Naive thymus-derived CD8-positive, alpha-beta T cell (primary cell): ENCODE measurements around the gene ENTR1. TPM values are rescaled to one million over a fixed set of nuclear protein-coding genes. Genes with fewer than 3 reads are reported as not detected.
A peak's percentile ranks its signal among the peaks of the same experiment; 100 is the strongest.

ENCODE experiments used
- ATAC-seq, 2 donors: fragments of 150-1000 bp; cut with Tn5 transposase in 1 of 2; sonication (Bioruptor Pico), chemical (Tn5 transposase) in 1 of 2; 1 replicate in 1 of 2; 2 replicates in 1 of 2; pipeline ENCODE4 v1.10.0; 2021; ENCODE audit warnings: mild to moderate bottlenecking in 2 of 2, moderate library complexity in 2 of 2
- POLR2A ChIA-PET: fragments of 350-600 bp; sonication (Branson Sonifier 250); formaldehyde crosslinking; loops from one replicate; lab custom pipeline; 2021; ENCODE audit warnings: antibody characterized with exemption; lab: Charles Lee
- DNase-seq, 10 donors: peaks; one replicate each; pipeline versions ENCODE4 v3.0.0 to v3.0.0-alpha.2; 2020 to 2022
- H3K27ac Mint-ChIP-seq, 10 donors: one replicate each; pipeline ENCODE4 v1.8.0; 2020 to 2022; ENCODE audit warnings: mild to moderate bottlenecking in 10 of 10, mixed read lengths in 10 of 10, moderate library complexity in 4 of 10, inconsistent platforms in 1 of 10
- H3K27me3 Mint-ChIP-seq, 5 donors: one replicate each; pipeline ENCODE4 v1.8.0; 2021 to 2022; ENCODE audit warnings: mixed read lengths in 5 of 5
- H3K36me3 Mint-ChIP-seq, 3 donors: one replicate each; pipeline ENCODE4 v1.8.0; 2020 to 2022; ENCODE audit warnings: mixed read lengths in 3 of 3, mild to moderate bottlenecking in 2 of 3, inconsistent platforms in 1 of 3
- H3K4me1 Mint-ChIP-seq, 4 donors: one replicate each; pipeline ENCODE4 v1.8.0; 2021 to 2022; ENCODE audit warnings: mixed read lengths in 4 of 4
- H3K4me3 Mint-ChIP-seq, 10 donors: one replicate each; pipeline ENCODE4 v1.8.0; 2020 to 2022; ENCODE audit warnings: mild to moderate bottlenecking in 10 of 10, mixed read lengths in 10 of 10, moderate library complexity in 6 of 10, inconsistent platforms in 1 of 10
- H3K9me3 Mint-ChIP-seq, 9 donors: one replicate each; pipeline ENCODE4 v1.8.0; 2020 to 2022; ENCODE audit warnings: mixed read lengths in 9 of 9, mild to moderate bottlenecking in 3 of 9, inconsistent platforms in 1 of 9, moderate library complexity in 1 of 9
- polyA plus RNA-seq, 3 donors: library from polyadenylated mRNA; unstranded; fragments of 300-500 nt; fragmentation: Illumina TruSeq; gene quantifications; one replicate each; pipeline ENCODE4 v1.2.3, GENCODE V29; 2021
- total RNA-seq, 8 experiments: library from RNA in 2 of 8; stranded (reverse) in 2 of 8; gene quantifications; one replicate each; pipeline ENCODE4 v1.2.3 and lab custom pipeline; 2021 to 2026

ENTR1 gene
- total and polyA plus RNA-seq, 5 experiments from 2014 or later = 9.7 to 96.0 (median 16.8) TPM

DNA sequence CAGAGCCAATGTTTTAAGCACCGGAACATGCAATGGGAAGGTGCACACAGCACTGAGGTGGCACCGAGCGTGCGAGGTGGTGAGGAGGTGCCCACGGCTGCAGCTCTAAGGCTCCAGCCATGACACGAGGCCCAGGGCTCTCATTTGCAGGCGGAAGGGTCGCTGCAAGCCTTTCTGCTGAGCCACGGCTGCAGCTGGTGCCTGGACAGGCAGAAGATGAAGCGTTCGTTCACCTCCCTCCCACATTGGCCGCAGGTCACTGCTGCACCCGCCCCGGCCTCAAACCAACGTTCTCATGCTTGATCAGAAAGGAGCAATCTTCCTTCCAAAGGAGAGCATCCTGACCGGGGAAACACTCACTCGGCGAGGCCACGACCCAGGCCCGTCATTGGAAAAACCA, 33.7 kb upstream of the ENTR1 start:
- H3K9me3 Mint-ChIP-seq = no peaks in the 10 kb centered on the region
- H3K27ac Mint-ChIP-seq = no peak overlapping the region

DNA sequence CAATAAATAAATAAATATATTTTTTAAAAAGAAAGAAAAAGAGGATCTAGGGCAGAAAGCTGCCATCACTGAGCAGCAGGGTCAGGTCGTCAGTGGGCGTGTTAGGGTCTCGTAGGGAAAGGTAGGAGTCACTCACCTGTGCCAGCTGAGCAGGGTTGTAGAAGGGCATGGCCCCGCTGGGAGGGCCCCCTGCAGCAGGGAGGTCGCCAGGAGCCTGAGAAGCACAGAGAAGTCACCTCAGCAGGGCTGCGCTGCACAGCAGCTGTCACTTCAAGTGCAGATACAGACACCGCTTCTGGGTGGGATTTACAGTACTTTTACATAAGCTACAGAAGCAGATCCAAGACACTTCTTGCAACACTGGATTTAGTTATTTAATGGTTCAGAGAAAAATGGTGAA, 33.3 kb upstream of the ENTR1 start:
- ATAC-seq (no peak), DNase-seq (no peak)
- no peaks in the 10 kb centered on the region for H3K9me3 Mint-ChIP-seq
- no peak overlapping the region for H3K27ac Mint-ChIP-seq
- H3K4me3 Mint-ChIP-seq = no peak overlapping the region
- H3K36me3 Mint-ChIP-seq = peaks cover 0 to 69% (median 13%) of the 10 kb centered on the region in 3 donors
- no peaks in the 10 kb centered on the region for H3K27me3 Mint-ChIP-seq
- H3K4me1 Mint-ChIP-seq = peaks cover 0 to 6% (median 2%) of the 10 kb centered on the region in 4 donors
- POLR2A ChIA-PET = interaction anchor here (1.0 kb wide), 1 partner anchor 35 kb away, joined by 3 read pairs; no protein-coding TSS in a partner anchor

More for the DNA sequence above, 33.7 kb upstream of the ENTR1 start:
- H3K36me3 Mint-ChIP-seq = peaks cover 0 to 73% (median 13%) of the 10 kb centered on the region in 3 donors
- no peaks in the 10 kb centered on the region for H3K27me3 Mint-ChIP-seq
- ATAC-seq (no peak), DNase-seq (no peak)
- peaks cover 0 to 6% (median 2%) of the 10 kb centered on the region in 4 donors for H3K4me1 Mint-ChIP-seq
- peak overlapping the region in 1 of 10 donors; percentile 10 for H3K4me3 Mint-ChIP-seq
- POLR2A ChIA-PET = interaction anchor here (1.0 kb wide), 1 partner anchor 36 kb away, joined by 3 read pairs; no protein-coding TSS in a partner anchor

DNA sequence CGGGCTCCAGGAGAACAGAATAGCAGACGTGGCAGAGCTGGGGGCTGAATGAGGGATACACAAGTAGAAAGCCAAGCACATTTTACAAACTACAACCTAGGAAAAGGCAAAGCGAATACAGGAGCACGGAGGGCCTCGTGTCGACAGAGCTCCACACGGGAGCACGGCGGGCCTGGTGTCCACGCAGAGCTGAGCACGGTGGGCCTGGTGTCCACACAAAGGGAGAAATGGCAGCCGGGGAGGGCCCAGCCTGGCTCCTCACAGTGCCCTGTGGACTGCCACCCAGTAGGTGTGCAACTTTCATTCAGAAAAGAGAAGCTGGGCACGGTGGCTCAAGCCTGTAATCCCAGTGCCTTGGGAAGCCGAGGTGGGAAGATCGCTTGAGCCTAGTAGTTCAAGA, 32.7 kb upstream of the ENTR1 start:
- ATAC-seq = no peak
- H3K27ac Mint-ChIP-seq = peak overlapping the region in 2 of 10 donors; percentile 38 to 81
- no peaks in the 10 kb centered on the region for H3K9me3 Mint-ChIP-seq
- H3K4me3 Mint-ChIP-seq = no peak overlapping the region
- no peak for DNase-seq
- POLR2A ChIA-PET = interaction anchor here (1.0 kb wide), 1 partner anchor 35 kb away, joined by 3 read pairs; no protein-coding TSS in a partner anchor
- H3K36me3 Mint-ChIP-seq = peaks cover 0 to 64% (median 13%) of the 10 kb centered on the region in 3 donors
- peaks cover 4 to 7% (median 5%) of the 10 kb centered on the region in 4 donors for H3K4me1 Mint-ChIP-seq
- no peaks in the 10 kb centered on the region for H3K27me3 Mint-ChIP-seq

DNA sequence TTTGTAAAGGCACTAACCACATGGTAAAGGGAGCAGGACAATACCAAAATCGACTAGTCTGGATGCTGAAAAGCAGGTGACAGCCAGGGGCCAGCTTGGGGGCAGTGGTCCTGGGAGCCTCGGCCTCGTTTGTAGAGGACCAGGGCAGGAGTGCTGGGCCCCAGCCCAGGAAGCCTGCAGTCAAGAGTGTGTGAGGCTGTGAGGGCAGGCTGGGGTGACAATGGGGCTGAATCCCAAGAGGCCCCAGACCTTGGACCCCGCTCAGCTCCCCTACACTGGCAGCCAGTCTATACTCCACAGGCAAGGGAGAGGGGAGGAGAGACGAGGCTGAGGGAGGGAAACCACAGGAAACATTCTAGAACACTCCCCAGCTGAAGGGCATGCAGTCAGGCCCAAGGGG, 31.9 kb upstream of the ENTR1 start:
- Mint-ChIP-seq H3K4me1 (peaks cover 7 to 14% (median 12%) of the 10 kb centered on the region in 4 donors), H3K27me3 (no peaks in the 10 kb centered on the region), H3K27ac (peak overlapping the region in 1 of 10 donors; percentile 38), H3K36me3 (peaks cover 0 to 56% (median 9%) of the 10 kb centered on the region in 3 donors), H3K4me3 (no peak overlapping the region), H3K9me3 (no peaks in the 10 kb centered on the region)
- ATAC-seq = no peak
- DNase-seq = no peak
- POLR2A ChIA-PET = no interaction called here

DNA sequence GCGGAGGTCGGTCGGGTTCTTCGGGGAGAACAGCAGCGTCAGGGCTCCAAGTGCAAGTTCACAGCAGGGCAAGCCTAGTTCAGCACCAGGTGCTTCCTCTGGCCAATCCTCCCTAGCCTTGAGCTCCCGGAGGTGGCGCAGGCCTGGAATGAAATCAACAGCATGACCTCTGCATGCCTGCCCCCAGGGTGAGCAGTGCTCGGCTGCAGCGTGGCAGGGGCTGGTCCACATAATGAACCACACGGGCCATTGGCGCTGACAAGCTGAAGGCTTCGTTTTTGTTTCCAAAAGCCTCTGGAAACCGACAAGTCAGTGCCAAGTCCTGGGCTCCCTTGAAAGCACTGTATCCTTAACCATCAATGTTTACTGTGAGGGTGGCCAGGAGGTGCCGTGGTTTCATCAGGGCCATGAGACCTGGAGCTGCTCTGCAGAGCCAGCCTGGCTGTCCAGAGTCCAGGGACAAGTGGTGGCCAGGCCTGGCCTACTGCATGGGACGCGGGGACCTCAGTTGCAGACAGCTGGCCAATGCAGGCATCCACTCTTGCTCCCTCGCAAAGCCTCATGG, 31.3 kb upstream of the ENTR1 start:
- Mint-ChIP-seq H3K9me3 (no peaks in the 10 kb centered on the region), H3K4me1 (peaks cover 9 to 19% (median 17%) of the 10 kb centered on the region in 4 donors), H3K36me3 (peaks cover 0 to 56% (median 7%) of the 10 kb centered on the region in 3 donors), H3K27ac (peak overlapping the region in 4 of 10 donors; percentile 6 to 81 (median 50)), H3K27me3 (no peaks in the 10 kb centered on the region), H3K4me3 (peak overlapping the region in 5 of 10 donors; percentile 33 to 70 (median 61))
- POLR2A ChIA-PET = no interaction called here
- no peak for DNase-seq
- no peak for ATAC-seq

DNA sequence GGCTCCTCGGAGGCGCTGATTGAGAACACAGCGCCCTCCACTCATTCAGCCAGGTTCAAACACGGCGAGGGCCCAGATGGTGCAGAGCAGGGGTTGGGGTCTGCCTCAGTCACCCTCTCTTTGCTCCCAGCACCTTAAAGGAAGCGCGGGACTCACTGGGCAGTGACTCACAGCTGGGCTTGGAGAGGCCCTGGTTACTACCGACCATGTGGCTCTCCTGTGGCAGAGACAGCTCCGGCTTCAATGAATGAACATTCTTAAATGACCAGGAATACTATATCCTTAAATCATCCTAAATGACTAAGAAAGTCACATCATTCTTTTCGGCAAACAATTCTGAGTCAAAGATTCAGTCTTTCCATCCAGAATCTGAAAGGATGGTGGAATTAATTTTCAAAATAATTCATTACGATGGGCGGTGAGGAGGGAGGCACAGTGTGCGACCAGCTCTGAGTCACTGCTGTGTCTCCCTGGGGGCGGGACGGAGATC, 30.8 kb upstream of the ENTR1 start:
- peaks cover 0 to 51% (median 4%) of the 10 kb centered on the region in 3 donors for H3K36me3 Mint-ChIP-seq
- no peaks in the 10 kb centered on the region for H3K27me3 Mint-ChIP-seq
- no peaks in the 10 kb centered on the region for H3K9me3 Mint-ChIP-seq
- DNase-seq (no peak), ATAC-seq (no peak)
- H3K27ac Mint-ChIP-seq = peak overlapping the region in 3 of 10 donors; percentile 6 to 81 (median 62)
- peak overlapping the region in 7 of 10 donors; percentile 4 to 70 (median 34) for H3K4me3 Mint-ChIP-seq
- H3K4me1 Mint-ChIP-seq = peaks cover 9 to 24% (median 21%) of the 10 kb centered on the region in 4 donors
- POLR2A ChIA-PET = no interaction called here

DNA sequence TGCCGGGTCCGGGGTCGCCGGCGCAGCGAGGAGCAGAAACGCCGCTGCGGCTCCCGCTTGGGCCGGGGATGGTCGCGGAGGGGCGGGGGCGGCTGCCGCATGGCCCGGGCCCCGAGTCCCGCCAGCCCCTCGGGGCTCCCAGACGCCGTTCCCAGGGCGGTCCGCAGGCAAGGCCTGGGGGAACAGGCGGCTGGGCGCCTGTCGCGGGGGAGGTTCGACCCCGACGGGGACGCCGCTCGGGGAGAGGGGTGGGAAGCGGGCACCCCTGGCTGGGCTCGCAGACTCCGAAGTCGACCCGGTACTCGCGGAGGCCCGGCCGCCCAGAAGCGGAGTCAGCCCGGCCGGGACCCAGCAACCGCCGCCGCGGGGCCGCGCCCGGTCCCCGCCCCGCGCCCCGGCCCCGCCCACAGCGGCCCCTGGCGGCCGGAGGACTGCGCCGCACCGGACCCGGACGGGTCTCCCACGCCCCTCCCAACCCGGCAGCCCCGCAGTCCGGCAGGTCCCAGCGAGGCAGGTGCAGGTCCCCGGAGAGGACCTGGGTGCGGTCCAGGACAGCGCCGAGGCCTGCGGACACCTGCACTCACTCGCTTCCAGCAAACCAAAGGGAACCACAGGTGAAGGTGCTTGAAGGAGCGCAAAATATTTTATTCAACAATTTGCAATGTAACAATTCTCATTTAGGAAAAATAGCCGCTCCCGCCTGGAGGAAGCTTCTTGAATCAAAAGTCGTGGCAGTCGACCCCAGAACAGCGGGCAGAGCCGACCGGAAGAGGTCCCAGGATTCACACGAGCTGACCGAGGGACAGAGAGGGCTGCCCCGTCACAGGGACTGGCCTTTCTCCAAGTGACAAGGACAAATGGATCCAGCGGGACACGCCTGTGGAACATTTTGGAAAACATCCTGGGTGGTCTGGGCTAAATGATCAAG, 29.3 kb upstream of the ENTR1 start, which contains the start of gene INPP5E:
Gene INPP5E, minus strand, starts transcription at position 365 of the 928 bp plus-strand sequence. CDS start 426 bp downstream, outside the sequence.
- Mint-ChIP-seq H3K27me3 (no peaks in the 10 kb centered on the region), H3K4me3 (peak within 1 kb of the TSS; percentile 74 to 92 (median 82)), H3K27ac (peak within 1 kb of the TSS in 5 of 10 donors; percentile 18 to 84 (median 63)), H3K4me1 (peaks cover 13 to 31% (median 26%) of the 10 kb centered on the region in 4 donors), H3K9me3 (no peaks in the 10 kb centered on the region), H3K36me3 (peaks cover 0 to 36% (median 2%) of the 10 kb centered on the region in 3 donors)
- peak; percentile 66 to 93 (median 85) for DNase-seq
- peak; percentile 81 to 84 for ATAC-seq
- POLR2A ChIA-PET = interaction anchor here (0.7 to 2.3 kb wide), 3 partner anchors 11 to 38 kb away, joined by 3 to 6 read pairs (median 5); no protein-coding TSS in a partner anchor

DNA sequence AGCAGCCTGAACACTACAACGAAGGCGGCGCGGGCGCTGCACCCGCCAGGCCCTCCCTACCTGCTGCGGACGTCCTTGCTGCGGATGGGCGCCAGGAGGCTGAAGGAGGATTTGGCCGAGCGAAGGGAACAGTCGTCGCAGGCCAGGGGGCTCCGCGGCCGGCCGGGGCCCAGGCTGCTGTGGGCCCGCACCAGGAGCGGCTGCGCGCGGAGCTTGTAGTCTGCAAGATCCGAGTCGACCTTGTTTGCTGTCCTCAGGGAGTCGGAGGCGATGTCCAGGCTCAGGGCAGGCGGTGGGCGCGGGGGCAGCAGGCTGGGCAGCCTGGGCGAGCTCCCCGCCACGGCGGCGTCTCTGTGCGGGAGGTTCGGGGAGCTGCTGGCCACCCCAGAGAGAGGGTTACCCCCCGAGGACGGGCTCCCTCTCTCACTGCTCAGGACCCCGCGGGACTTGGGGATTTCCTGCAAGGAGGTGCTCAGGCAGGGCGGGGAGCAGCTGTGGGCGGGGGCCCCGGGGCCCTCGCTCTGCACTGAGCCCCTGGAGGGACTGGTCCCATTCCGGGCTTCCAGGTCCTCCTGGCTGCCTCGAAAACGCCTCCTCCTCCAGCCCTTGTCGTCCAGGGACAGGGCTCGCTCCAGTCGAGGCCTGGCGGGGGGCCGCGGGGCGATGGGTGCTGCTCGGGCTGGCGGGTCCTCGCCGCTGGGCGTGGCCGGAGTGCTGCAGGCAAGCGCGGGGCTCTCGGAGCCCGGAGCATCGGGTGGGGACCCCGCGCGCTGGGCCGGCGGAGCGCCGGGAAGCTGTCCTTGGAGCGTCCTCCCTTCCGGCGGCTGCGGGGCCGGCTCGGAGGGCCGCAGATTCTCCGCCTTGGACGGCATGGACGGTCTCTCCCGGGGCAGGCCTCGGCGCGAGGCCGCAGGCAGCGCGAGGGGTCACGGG, 28.4 kb upstream of the ENTR1 start:
- Mint-ChIP-seq H3K36me3 (peaks cover 0 to 27% (median 2%) of the 10 kb centered on the region in 3 donors), H3K27ac (peak overlapping the region in 8 of 10 donors; percentile 28 to 88 (median 70)), H3K4me1 (peaks cover 13 to 31% (median 26%) of the 10 kb centered on the region in 4 donors), H3K4me3 (peak overlapping the region; percentile 74 to 92 (median 82)), H3K27me3 (no peaks in the 10 kb centered on the region), H3K9me3 (no peaks in the 10 kb centered on the region)
- ATAC-seq (peak; percentile 71 to 78), DNase-seq (peak; percentile 14 to 70 (median 50))
- POLR2A ChIA-PET = interaction anchor here (0.7 to 2.3 kb wide), 3 partner anchors 10 to 39 kb away, joined by 3 to 6 read pairs (median 5); no protein-coding TSS in a partner anchor

DNA sequence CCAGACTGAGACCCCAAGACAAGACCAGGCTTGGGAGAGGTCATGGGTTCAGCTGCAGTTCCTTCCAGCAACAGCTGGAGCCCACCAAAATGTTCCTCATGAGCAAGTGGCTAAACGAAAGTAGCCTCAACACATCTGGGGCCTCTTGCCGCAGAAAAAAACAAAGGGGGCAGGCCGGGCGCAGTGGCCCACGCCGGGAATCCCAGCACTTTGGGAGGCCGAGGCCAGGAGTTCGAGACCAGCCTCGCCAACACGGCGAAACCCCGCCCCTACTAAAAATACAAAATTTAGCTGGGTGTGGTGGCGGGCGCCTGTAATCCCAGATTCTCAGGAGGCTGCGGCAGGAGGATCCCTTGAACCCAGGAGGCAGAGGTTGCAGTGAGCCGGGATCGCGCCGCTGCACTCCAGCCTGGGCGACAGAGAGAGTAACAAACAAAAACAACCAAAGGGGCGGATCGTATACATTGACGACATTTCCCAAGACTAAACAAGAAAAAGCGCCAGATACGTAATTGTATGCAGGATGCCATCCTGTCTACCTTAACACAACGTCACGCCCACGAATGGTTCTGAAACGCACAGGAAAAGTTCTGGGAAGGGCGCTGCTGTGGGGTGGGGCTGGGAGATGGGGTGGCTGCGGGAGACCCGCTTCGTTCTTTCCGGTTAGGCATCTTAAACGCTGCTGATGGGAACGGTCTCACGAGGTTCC, 27.6 kb upstream of the ENTR1 start:
- Mint-ChIP-seq H3K4me1 (peaks cover 13 to 31% (median 26%) of the 10 kb centered on the region in 4 donors), H3K4me3 (peak overlapping the region; percentile 74 to 92 (median 82)), H3K27ac (peak overlapping the region; percentile 28 to 88 (median 70)), H3K27me3 (no peaks in the 10 kb centered on the region), H3K9me3 (no peaks in the 10 kb centered on the region), H3K36me3 (peaks cover 0 to 20% (median 2%) of the 10 kb centered on the region in 3 donors)
- ATAC-seq (no peak), DNase-seq (no peak)
- POLR2A ChIA-PET = interaction anchor here (2.3 kb wide), 1 partner anchor 28 kb away, joined by 6 read pairs; no protein-coding TSS in a partner anchor

DNA sequence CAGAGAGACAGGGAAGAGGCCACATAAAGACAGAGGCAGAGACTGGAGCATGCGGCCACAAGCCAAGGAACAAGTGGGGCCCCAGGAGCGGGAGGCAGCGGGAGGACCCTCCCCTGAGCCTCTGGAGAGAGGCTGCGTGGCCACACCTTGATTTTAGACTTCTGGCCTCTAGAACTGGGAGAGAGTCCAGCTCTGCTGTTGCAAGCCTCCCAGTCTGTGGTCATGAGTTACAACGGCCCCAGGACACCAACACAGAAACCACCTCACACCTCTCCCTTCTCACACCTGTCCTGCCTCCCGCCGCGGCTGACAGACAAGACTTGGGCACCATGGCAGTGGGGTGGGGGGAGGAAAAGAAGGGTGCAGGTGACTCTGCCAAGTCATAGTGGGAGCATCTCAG, 27.0 kb upstream of the ENTR1 start:
- peak overlapping the region; percentile 59 to 92 (median 81) for H3K4me3 Mint-ChIP-seq
- peak overlapping the region in 4 of 10 donors; percentile 61 to 83 (median 70) for H3K27ac Mint-ChIP-seq
- no peaks in the 10 kb centered on the region for H3K27me3 Mint-ChIP-seq
- peaks cover 13 to 31% (median 26%) of the 10 kb centered on the region in 4 donors for H3K4me1 Mint-ChIP-seq
- ATAC-seq = no peak
- H3K9me3 Mint-ChIP-seq = no peaks in the 10 kb centered on the region
- no peak for DNase-seq
- POLR2A ChIA-PET = interaction anchor here (2.3 kb wide), 1 partner anchor 28 kb away, joined by 6 read pairs; no protein-coding TSS in a partner anchor
- H3K36me3 Mint-ChIP-seq = peaks cover 0 to 14% (median 2%) of the 10 kb centered on the region in 3 donors
